OCI-M1 (cell line): ENCODE measurements around the gene PREX1.

Experiments used
- DNase-seq: peaks from one replicate; lab custom pipeline; 2025; lab: John Stamatoyannopoulos, UW

Gene PREX1

DNA sequence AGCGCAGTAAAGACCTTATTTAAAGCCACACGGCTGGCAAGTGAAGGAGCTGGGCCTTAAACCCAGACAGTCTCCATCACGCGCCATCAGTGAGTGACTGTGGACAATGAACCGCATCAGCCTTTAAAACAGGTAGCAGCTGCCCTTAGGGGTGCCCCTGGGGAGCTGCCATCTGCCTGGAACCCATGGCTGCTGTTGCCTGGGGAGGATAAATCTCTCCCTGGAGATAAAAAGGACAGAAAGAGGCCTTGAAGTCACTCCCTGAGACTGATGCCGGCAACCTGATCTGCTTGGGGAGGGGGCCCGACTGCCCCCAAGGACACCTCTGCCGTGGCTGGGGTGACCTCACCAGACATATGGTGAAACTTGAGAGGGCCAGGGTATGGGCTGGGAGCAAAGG, 73.5 kb downstream of the PREX1 start:
- no peak for DNase-seq

DNA sequence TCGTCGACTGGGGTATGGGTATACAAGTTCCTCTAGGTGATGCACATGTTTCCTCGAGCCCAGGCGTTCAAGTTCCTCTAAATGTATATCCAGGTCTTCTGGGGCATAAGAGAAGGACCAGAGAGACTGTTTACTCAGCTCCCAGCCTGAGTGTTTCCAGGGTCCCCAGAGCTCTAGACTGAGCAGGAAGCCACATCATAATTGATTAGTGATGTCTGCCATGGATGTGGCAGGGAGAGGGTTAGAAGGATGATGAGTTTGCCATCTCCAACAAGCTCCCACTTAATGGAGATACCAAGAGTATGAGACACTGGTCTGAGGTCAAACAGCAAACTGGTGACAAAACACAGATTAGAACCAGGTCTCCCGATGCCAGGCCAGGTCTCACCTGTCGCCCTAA, 74.8 kb downstream of the PREX1 start:
- DNase-seq = no peak

DNA sequence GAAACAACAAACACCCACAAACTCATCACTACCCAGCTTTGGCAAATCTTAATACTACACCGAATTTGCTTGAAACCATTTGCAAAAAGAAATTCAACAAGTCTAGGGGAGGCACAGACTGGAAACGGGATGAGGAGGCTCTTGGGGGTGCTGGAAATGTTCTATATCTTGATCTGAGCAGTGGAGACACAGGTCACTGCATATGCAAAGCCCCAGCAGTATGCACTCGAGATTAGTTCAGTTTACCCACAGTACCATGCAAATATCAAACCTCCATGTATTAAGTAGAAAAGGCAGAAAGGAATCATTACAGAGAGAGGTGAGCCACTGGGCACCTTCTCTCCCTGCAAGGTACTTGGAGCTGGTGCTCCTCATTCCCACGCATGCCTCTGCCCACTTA, 75.9 kb downstream of the PREX1 start:
- DNase-seq = no peak

DNA sequence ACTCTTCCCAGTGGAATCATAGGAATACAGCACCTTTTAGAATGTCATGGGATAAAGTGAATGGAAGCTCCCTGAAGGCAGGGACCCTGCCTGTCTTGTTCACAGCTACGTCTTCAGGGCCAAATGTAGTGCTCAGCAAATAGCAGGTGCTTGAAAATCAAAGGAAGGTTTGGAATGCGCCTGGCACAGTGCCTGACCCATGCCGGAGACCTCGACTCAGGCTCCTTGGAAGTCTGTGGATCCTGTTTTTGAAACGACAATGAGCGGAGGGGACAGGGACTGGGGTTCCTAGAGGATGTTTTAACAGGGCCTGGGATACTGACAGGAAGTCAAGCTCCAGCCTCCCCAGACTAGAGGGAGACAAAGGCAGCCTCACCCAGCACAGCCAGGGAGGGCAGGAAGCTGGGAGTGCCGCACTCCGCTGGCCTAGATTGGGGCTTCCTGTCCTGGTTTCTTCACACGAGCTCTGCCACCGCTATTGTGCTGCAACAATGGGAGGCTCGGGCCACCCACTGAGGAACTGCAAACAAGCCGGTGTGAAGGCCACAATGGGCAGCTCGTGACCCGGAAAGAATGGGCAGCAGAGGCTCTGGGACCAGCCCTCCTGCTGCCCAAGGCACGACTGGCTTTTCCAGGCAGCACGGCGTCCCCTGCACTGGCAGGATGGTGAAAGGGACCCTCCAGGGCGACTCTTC, 76.7 kb downstream of the PREX1 start:
- DNase-seq = no peak

DNA sequence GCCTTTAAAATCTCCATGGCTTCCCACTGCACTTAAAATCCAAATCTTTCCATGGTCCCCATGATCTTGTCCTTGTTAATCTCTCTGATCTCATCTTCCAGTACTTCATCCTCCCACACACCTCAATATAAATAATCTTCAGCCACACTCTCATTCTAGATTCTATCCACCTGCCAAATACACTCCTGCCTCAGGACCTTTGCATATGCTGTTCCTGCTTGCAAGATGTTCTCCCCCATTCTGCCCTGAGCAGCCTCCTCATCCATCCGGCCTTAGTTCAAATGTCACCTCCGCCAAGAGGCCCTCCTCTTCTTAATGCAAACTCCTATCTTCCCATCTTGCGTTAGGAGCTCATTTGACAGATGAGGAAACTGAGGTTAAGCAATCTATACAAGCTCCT, 77.4 kb downstream of the PREX1 start:
- DNase-seq = no peak

DNA sequence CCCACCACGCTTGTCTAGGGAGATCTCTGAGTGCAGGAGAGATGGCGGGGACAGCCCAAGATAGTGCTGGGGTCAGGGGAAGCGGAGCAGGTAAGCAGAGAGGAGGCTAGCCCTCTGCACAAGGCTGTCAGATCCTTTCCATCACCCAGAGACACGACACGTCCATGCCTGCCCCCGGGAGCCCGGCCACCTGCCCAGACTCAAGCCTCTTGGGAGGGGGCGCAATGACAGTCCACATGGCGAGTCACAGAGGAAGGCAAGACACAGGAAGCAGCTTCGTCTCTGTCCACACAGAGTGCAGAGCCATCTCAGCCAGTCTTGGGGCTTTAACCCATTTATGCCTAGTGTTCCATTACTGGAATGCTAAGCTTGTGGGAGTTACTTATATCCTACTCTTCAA, 78.4 kb downstream of the PREX1 start:
- no peak for DNase-seq

DNA sequence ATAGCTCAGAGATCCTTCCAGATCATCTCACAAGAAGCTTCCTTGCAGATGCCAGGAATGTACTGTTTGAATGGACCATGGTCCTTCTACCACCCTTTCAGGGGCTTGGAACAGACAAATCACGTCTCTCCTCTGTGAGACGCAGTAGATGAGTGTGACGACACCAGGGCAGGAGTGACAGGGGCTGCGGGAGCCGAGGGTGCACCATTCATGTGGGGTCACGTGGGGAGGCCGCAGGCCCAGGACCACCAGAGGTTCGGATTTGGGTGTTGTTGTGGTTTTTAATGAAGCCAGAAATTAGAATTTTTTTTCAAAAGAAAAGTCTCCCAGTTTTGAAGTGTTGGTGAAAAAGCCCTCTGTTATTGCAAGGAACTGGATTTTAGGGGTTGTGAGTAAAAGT, 79.2 kb downstream of the PREX1 start:
- no peak for DNase-seq

DNA sequence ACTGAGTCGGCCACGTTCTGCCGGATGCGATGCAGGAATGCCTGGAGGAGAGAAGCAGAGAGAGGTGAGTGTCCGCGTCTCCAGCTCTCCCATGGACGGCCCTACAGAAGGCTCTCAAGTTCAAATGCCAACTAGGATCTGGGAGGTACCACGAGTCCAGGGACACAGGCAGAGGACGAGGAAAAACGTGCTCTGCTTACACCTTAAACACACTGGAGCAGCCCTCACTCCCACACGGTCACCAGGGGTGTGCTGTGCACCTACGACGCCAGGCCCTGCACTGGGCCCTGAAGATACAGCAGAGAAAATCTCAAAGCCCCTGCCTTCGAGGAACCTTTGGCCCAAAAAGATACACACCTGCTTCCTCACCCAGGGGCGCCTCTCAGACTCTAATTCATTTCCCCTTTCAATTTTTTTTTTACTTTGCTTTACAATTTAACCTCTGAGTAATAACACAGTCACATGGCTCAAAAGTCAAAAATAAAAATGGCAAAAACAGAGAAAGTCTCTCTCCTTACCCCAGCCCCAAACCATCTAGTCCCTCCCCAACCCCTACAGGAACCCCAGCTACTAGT, 79.9 kb downstream of the PREX1 start:
- no peak for DNase-seq

DNA sequence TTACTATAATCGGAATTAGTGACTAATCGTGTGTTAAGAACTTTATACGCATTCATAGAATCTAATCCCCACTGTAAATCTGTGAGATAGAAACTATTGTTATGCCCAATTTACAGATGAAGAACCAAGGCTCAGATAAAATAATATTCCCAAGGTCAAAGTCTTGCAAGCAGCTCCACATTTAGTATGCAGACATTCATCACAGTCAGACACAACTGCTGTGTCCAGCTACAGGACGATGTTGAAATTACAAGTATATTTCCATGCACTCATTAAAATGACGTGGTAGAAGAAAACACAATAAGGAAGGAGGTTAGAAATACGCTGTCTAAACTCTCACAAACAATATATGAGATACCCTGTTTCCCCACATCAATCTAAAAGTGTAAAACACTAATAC, 82.5 kb downstream of the PREX1 start:
- DNase-seq = peak; percentile 33

DNA sequence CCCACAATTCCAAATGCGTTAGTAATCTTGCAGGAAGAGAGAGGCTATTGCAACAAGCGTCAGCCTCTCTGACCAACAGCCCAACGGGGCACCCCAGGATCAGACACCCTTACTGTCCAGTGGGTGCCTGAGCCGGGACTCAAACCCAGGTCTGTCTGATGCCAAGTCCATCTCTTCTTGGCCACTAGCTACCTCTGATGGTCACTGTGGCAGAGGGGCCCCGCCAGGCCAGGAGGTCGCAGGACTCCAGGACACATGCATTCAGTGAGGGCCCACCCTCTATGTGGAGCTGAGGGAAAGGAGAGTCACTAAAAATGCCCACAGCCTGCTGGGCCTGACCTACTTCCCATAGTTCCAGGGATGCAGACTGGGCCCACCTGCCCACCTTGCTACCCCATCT, 83.3 kb downstream of the PREX1 start:
- DNase-seq = no peak

DNA sequence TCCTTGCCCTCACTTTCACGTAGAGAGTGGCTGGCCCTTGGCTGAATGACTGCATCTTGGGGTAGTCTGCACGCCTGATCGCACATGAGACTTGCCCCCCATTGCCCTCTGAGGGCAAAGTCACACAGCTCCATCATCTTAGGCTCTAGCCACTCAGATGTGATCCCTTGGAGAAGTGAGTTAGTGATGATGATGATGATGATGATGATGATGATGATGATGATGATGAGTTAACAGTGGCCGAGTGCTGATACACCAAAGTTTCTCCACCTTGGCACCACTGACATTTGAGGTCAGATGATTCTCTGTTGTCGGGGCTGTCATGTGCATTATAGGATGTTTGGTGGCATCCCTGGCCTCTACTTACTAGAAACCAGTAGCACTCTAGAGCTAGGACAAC, 84.0 kb downstream of the PREX1 start:
- DNase-seq = no peak

DNA sequence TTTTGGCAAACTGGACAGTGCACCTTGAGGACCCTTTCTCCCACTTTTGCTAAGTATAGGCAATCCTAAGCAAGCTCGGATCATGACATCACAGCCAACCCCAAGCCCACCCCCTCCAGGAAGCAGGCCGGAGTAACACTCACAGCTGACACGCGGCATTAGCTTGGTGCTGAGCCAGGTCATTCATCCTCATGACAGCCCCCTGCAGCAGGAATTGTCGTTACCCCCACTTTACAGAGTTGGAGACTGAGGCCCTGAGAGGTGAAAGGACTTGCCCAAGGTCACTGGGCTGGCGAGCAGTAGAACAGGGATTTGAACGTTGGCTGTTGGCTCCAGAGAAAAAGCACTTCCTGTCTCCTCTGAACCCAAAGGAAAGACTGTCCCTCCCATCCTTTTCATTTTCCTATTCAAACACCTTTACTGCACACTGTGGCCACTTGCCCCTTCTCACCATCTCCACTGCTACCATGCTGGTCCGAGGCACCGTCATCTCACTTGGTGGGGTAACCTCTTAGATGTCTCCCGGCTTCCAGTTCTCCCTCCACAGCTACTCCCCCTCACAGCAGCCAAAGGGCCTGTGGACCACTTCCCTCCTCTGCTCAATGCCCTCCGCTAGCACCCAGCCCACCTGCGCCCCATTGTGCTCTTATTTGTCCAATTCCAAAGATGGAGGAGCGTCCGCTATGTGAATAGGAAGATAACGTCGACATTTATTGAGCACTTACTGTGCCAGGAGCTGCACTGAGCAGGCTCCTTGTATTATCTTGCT, 84.7 kb downstream of the PREX1 start:
- no peak for DNase-seq

DNA sequence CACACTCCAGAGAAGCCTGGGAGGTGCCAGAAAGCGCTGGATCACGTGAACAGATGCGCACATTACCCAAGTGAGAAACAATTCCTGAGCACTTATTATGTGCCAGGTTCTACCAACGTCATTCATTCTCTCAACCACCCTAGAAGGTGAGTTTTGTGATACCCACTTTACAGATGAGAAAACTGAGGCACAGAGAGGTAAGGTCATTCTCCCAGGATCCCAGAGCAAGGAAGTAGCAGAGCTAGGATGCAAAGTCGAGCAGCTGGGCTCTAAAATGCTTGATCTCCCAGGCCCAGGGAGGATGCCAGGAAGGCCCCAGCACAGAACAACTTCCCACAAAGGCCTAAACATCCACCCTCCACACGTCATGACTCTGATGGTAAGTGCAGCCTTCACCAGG, 85.6 kb downstream of the PREX1 start:
- no peak for DNase-seq

DNA sequence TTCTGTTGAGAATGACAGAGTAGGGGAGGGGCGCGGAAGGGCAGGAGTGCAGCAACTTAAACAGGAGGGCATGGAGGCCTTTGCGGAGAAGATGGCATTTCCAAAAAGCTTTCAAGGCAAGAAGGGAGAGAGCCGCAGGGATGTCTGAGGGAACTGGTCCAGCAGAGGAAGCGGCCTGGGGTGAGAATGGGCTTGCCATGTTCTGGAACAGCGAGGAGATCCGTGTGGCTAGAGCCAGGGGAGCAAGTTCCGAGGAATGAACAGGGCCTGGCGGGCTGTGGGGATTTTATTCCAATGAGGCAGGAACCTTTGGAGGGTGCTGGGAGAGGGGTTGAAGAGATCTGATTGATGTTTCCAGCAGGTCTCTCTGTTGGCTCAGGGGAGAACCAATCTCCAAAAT, 86.1 kb downstream of the PREX1 start:
- DNase-seq = no peak

DNA sequence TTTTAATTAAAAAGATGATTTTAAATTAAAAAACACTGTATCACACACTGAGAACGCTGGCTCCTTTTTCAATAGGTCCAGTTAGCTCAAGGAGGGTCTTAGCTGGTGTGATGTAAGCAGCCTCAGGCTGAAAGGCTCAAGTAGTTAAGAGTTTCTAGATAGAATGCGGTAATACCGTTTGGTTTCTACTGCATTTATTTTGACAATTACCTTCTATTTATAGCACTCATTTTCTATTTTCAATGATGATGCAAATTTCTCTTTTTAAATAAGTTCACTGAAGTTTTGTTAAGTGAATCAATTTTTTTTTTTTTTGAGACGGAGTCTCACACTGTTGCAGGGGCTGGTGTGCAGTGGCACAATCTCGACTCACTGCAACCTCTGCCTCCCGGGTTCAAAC, 87.1 kb downstream of the PREX1 start:
- no peak for DNase-seq

DNA sequence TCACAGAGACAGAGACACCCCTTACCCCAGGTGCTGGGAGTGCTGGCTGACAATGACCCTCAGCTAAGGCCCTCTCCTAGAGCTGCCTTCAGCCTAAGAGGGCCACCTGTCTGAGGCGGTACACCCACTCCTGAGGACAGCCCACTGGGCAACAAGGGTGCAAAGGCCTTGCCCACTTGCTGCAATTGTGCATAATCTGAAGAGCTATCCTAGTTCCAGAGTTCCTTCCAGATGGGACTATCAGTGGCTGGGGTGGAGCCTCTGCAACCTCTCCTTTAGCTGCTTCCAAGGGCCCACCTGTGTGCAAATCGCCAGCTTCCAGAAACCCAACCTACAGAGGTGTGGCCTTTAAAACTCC, 87.5 kb downstream of the PREX1 start:
- no peak for DNase-seq

DNA sequence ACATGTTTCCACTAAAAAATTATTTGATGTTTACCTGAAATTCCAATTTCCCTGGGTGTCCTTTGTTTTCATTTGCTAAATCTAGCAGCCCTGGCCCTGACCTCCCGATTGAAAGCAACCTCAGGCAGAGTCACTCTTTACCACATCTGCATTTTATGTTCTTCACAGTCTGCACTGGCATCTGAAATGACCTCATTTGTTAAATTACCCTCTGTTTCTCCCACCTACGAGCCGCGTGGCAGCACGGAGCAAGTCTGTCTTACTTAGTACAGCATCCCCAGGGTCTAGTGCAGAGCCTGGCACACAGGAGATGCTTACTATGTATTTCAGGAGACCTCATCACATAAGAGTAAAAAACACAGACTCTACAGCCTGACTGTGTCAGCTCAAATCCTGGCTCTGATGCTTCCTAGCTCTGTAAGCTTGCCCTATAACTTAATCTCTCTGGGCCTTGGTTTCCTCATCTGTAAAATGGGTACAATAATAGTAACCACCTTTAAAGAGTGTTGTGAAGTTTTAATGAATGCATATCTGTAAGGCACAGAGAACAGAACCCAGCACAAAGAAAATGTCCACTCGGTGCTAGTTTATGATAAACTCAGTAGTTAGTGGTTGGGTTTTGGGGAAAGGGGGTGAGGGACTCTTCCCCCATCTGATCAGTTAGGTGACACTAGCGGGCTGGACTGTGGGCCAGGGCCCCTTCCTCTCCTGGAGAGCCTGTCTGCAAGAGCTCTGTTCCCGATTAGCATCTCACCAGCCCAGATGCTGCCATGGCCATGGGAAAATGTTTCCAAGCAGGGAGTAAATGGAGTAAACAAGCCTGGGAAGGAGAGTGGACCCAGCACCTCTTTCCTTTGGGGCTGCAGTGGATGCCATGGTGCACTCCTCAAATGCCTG, 88.2 kb downstream of the PREX1 start:
- no peak for DNase-seq

DNA sequence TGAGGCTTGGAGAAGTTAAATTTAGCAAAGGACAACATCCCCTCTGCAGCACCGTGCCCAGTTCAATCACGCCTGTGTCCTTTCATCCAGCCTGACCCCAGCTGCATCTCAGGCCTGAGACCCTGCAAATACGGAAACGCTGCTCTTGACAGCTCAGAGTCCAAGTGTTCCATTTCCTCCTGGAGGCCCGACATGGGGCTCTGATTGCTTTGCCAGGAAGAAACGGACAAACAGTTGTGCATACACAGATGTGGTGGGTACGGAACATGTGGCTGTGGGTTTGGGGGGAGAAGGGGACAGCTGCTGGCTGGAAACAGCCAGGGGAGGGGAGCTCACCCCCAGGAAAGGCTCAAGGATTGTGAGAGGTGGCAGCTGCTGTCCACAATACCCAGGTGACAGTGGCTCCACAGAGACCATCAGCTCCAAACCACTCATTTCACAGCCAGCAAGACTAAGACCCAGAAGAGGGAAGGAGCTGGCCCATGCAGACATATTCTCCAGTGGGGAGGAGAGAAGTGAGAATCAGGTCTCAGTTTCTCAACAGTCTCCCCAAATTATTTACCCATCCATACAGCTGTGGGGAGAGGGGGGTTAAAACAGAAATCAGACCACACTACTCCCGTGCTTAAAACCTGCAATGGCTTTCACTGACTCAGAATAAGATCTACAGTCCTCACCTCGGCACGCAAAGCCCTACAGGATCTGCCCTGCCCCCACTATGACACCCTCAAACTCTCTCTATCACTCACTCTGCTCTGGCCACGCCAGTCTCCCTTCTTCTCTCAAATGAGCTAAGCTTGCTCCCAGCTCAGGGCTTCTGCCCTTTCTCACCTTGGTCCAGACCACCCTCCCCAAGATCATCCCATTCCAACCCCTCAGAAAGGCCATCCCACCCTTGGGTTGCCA, 89.1 kb downstream of the PREX1 start:
- DNase-seq = no peak

DNA sequence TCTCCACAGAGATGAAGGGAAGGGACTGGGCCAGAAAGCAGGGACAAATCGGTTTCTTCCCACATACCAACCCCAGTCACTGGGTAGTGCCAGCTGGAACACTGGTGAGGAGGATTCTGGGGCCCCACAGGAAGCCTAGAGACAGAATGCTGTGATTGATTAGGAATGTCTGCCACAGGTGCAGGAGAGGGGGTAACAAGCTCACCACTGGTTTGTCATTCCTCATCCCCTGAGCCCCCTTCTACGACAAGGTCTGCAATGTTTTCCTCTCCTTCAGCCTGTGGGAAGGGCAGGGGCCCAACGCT, 89.8 kb downstream of the PREX1 start:
- no peak for DNase-seq

DNA sequence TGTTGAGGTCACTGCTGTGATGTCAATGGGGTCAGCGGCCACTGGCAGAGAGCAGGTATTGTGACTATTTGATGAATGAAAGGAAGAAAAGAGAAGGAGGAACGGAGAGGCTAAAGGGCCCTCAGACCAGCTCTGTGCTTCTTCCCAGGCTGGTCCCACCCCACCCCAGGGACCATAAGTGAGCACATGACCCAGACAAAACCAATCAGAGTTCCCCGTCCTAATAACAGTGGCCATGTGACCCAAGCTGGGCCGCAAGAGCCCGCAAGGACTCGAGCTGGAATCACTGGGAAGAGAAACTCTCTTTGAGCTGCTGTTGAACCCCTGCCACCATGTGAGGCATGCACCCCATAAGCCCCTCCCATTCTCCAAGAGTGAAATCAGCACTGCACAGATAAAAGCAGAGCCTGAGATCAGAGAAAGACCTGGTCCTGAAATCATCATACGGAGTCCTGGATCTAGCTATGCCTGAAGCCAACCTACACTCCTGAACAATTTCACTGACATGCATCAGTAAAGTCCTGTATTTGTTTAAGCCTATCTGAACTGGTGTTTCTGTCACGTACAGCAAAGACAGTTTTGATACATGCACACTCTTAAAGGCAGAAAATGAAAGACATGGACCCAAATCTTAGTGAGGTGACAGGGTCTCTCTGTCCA, 90.2 kb downstream of the PREX1 start:
- DNase-seq = no peak

DNA sequence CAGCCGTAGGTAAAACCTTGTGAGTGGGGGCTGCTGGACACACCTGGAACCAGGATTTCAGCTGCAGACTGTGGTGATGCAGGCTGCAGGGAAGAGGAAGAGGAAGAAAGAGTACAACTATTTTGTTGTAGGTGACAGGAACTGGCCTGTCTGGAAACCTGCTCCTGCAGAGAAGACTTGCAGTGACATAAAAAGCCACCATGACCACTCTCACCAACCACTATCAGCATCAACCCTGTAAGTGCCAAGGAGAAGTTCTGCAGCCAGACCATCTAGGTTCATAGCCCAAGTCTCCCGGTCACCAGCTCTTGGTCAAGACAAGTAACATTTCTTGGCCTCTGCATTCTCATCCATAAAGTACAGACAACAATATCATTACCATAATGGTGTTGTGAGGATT, 91.2 kb downstream of the PREX1 start:
- no peak for DNase-seq
